RWPE1 (cell line): ENCODE measurements around the gene CALU.

ENCODE experiments used
- CTCF ChIA-PET: fragments of 350-600 bp; sonication (Branson Sonifier 250); formaldehyde crosslinking; extraction: SDS; loops from one replicate; lab custom pipeline; 2021; lab: Yijun Ruan, JAX
- POLR2A ChIA-PET: fragments of 400-600 bp; formaldehyde crosslinking; extraction: SDS; loops from one replicate; lab custom pipeline; 2020; ENCODE audit warnings: antibody characterized with exemption; ENCODE audit not compliant: low non-redundant PET; lab: Yijun Ruan, JAX
- DNase-seq: peaks from one replicate; pipeline ENCODE4 v3.0.0; 2012; ENCODE audit warnings: low spot score
- H3K27ac ChIP-seq: fragments of 450-650 bp; 2 replicates; pipeline ENCODE4 v1.5.1; 2017
- CTCF ChIP-seq: fragments of 450-650 bp; conservative IDR thresholded peaks from 2 replicates; pipeline ENCODE4 v1.5.1; 2017; ENCODE audit warnings: low read depth, mild to moderate bottlenecking

CALU gene

GRCh38 chr7:128763541-128763940 is 24.4 kb downstream of the CALU start:
- H3K27ac ChIP-seq: no peak overlapping the region
- no peak for DNase-seq
- TF ChIP-seq CTCF: no peak
- ChIA-PET CTCF (no interaction called here), POLR2A (no interaction called here)

- CTCF ChIA-PET: no interaction called here
- no peak for TF ChIP-seq CTCF
- POLR2A ChIA-PET: no interaction called here
- no peak overlapping the region for H3K27ac ChIP-seq
- DNase-seq: no peak
These were observed 28.4 kb downstream of the CALU start for GRCh38 chr7:128767475-128768110.

- no peak overlapping the region for H3K27ac ChIP-seq
- no peak for TF ChIP-seq CTCF
- no peak for DNase-seq
- ChIA-PET POLR2A (no interaction called here), CTCF (no interaction called here)
These were observed 31.1 kb downstream of the CALU start for GRCh38 chr7:128770233-128770632.

- no peak for DNase-seq
- CTCF ChIA-PET: interaction anchor here (0.5 to 0.6 kb wide), 2 partner anchors 35 to 100 kb away, joined by 4 read pairs; no protein-coding TSS in a partner anchor
- no peak overlapping the region for H3K27ac ChIP-seq
- POLR2A ChIA-PET: interaction anchor here (0.7 kb wide), 1 partner anchor 357 kb away, joined by 9 read pairs; no protein-coding TSS in a partner anchor
- TF ChIP-seq CTCF: no peak
These were observed 34.4 kb downstream of the CALU start for GRCh38 chr7:128773604-128774003.

GRCh38 chr7:128774029-128774689 is 35.0 kb downstream of the CALU start:
- no peak overlapping the region for H3K27ac ChIP-seq
- ChIA-PET CTCF (interaction anchor here (0.5 kb wide), 1 partner anchor 34 kb away, joined by 4 read pairs; no protein-coding TSS in a partner anchor), POLR2A (interaction anchor here (0.7 kb wide), 1 partner anchor 357 kb away, joined by 9 read pairs; no protein-coding TSS in a partner anchor)
- no peak for TF ChIP-seq CTCF
- DNase-seq: no peak

GRCh38 chr7:128774921-128775320 is 35.8 kb downstream of the CALU start:
- POLR2A ChIA-PET: no interaction called here
- TF ChIP-seq CTCF: no peak
- CTCF ChIA-PET: no interaction called here
- no peak overlapping the region for H3K27ac ChIP-seq
- DNase-seq: no peak
